ENCODE measurements around the gene HTRA2.

Gene HTRA2

GRCh38 chr2:74566076-74566753 lies 36.5 kb downstream of the HTRA2 start:
- DNase-seq, result no peak

GRCh38 chr2:74566754-74567085 lies 37.0 kb downstream of the HTRA2 start:
- no peak for DNase-seq

- DNase-seq, result no peak
These were observed 38.1 kb downstream of the HTRA2 start for GRCh38 chr2:74567881-74568280.

GRCh38 chr2:74569686-74570085 lies 40.0 kb downstream of the HTRA2 start:
- DNase-seq, result no peak

- DNase-seq, result no peak
These were observed 41.3 kb downstream of the HTRA2 start for GRCh38 chr2:74571058-74571457.

- no peak for DNase-seq
These were observed 42.6 kb downstream of the HTRA2 start for GRCh38 chr2:74572178-74572925.

- no peak for DNase-seq
These were observed 44.2 kb downstream of the HTRA2 start for GRCh38 chr2:74573747-74574562.

- DNase-seq, result no peak
These were observed 45.6 kb downstream of the HTRA2 start for GRCh38 chr2:74575320-74575719.

- no peak for DNase-seq
These were observed 46.6 kb downstream of the HTRA2 start for GRCh38 chr2:74576211-74576862.

GRCh38 chr2:74576863-74577229 lies 47.1 kb downstream of the HTRA2 start:
- DNase-seq, result no peak

- no peak for DNase-seq
These were observed 47.7 kb downstream of the HTRA2 start for GRCh38 chr2:74577448-74577847.

GRCh38 chr2:74578408-74578807 lies 48.7 kb downstream of the HTRA2 start:
- DNase-seq, result no peak

- no peak for DNase-seq
These were observed 51.7 kb downstream of the HTRA2 start for GRCh38 chr2:74581463-74581862.

- no peak for DNase-seq
These were observed 52.5 kb downstream of the HTRA2 start for GRCh38 chr2:74582184-74582583.

Data from stimulated activated naive CD4-positive, alpha-beta T cell treated with Interleukin-2 at 50 U/mL for 16 hours (primary cell).